ENCODE results near the gene PSTK.

Gene PSTK

GRCh38 chr10:123021517-123021916 lies 41.3 kb downstream of the PSTK start:
- no peak for DNase-seq

- no peak for DNase-seq
These were observed 44.3 kb downstream of the PSTK start for GRCh38 chr10:123024540-123024939.

GRCh38 chr10:123026302-123026701 lies 46.1 kb downstream of the PSTK start:
- no peak for DNase-seq

- DNase-seq: no peak
These were observed 47.7 kb downstream of the PSTK start for GRCh38 chr10:123027861-123028260.

GRCh38 chr10:123031124-123031523 lies 50.9 kb downstream of the PSTK start:
- no peak for DNase-seq

- no peak for DNase-seq
These were observed 54.1 kb downstream of the PSTK start for GRCh38 chr10:123034332-123034731.

- DNase-seq: no peak
These were observed 55.4 kb downstream of the PSTK start for GRCh38 chr10:123035467-123036086.

GRCh38 chr10:123038782-123039631 lies 58.8 kb downstream of the PSTK start:
- no peak for DNase-seq

GRCh38 chr10:123039632-123039930 lies 59.4 kb downstream of the PSTK start:
- DNase-seq: no peak
